PC-3 (cell line): ENCODE measurements around the gene ATP6V1F. TPM values are rescaled to one million over a fixed set of nuclear protein-coding genes. Genes with fewer than 3 reads are reported as not detected.

Experiments
- ATAC-seq: fragments of 200-7000 bp; cut with Tn5 transposase; 2 replicates; pipeline ENCODE4 v1.9.1; 2020; ENCODE audit warnings: mild to moderate bottlenecking, moderate library complexity
- BruUV-seq: library from RNA; stranded (reverse); fragments of 400-500 nt; replicated peaks from 2 replicates; lab custom pipeline; 2021; lab: Mats Ljungman, UMichigan
- CTCF ChIA-PET: fragments of 300-600 bp; sonication (Branson Sonifier 250); formaldehyde crosslinking; loops from one replicate; lab custom pipeline; 2022; ENCODE audit warnings: antibody characterized with exemption; lab: Charles Lee
- POLR2A ChIA-PET: fragments of 300-600 bp; sonication (Branson Sonifier 250); formaldehyde crosslinking; loops from one replicate; lab custom pipeline; 2022; ENCODE audit warnings: antibody characterized with exemption; ENCODE audit not compliant: unreplicated experiment; lab: Charles Lee
- DNase-seq: peaks from one replicate; pipeline ENCODE4 v3.0.0-alpha.2; 2015
- H2AFZ ChIP-seq: fragments of 300-600 bp; sonication (generic); 2 replicates; pipeline ENCODE4 v1.6.0; 2016; ENCODE audit warnings: antibody characterized with exemption, low read length
- H3F3A ChIP-seq: fragments of 300-600 bp; sonication (generic); one replicate; pipeline ENCODE4 v1.6.0; 2017; ENCODE audit warnings: antibody characterized with exemption, low read length, control low read depth, mild to moderate bottlenecking; ENCODE audit not compliant: unreplicated experiment
- H3K27ac ChIP-seq: fragments of 300-600 bp; sonication (generic); 2 replicates; pipeline ENCODE4 v1.5.1; 2016; ENCODE audit warnings: mild to moderate bottlenecking, low read length
- H3K27me3 ChIP-seq: fragments of 300-600 bp; sonication (generic); 2 replicates; pipeline ENCODE4 v1.6.1; 2016; ENCODE audit warnings: low read length, mixed read lengths
- H3K36me3 ChIP-seq: fragments of 300-600 bp; sonication (generic); 2 replicates; pipeline ENCODE4 v1.6.1; 2016; ENCODE audit warnings: low read depth, mixed run types, low read length, mixed read lengths
- H3K4me1 ChIP-seq: fragments of 300-600 bp; sonication (generic); 2 replicates; pipeline ENCODE4 v1.5.1; 2016; ENCODE audit warnings: low read length; ENCODE audit not compliant: insufficient read depth
- H3K4me2 ChIP-seq: fragments of 300-600 bp; sonication (generic); 2 replicates; pipeline ENCODE4 v1.6.0; 2016; ENCODE audit warnings: low read length
- H3K4me3 ChIP-seq: fragments of 300-600 bp; sonication (generic); 2 replicates; pipeline ENCODE4 v1.5.1; 2016; ENCODE audit warnings: mild to moderate bottlenecking, low read length, mixed read lengths
- H3K79me2 ChIP-seq: fragments of 300-600 bp; sonication (generic); 2 replicates; pipeline ENCODE4 v1.6.1; 2017; ENCODE audit warnings: low read length, mixed read lengths
- H3K9ac ChIP-seq: fragments of 300-600 bp; sonication (generic); 2 replicates; pipeline ENCODE4 v1.6.0; 2016; ENCODE audit warnings: mild to moderate bottlenecking, low read length
- H3K9me2 ChIP-seq: fragments of 300-600 bp; sonication (generic); replicated peaks from 2 replicates; pipeline ENCODE4 v1.6.1; 2016; ENCODE audit warnings: mixed run types, low read length, mixed read lengths
- H3K9me3 ChIP-seq: fragments of 300-600 bp; sonication (generic); 2 replicates; pipeline ENCODE4 v1.6.1; 2016; ENCODE audit warnings: low read length, mixed read lengths
- H4K20me1 ChIP-seq: fragments of 300-600 bp; sonication (generic); 2 replicates; pipeline ENCODE4 v1.6.1; 2016; ENCODE audit warnings: low read length, mixed read lengths
- EZH2 ChIP-seq: fragments of 300-600 bp; sonication (generic); IDR thresholded peaks from one replicate; pipeline ENCODE4 v1.6.1; 2017; ENCODE audit warnings: antibody characterized with exemption, mild to moderate bottlenecking, low read length; ENCODE audit not compliant: unreplicated experiment
- EZH2phosphoT487 ChIP-seq: fragments of 300-600 bp; sonication (generic); IDR thresholded peaks from 2 replicates; pipeline ENCODE4 v1.6.1; 2018; ENCODE audit warnings: mild to moderate bottlenecking, antibody characterized with exemption, low read length, borderline replicate concordance
- intact Hi-C: fragments of 100-400 bp; cut with micrococcal nuclease; formaldehyde crosslinking; loops from 2 replicates; pipeline ENCODE4 v1.9.0; 2023
- total RNA-seq: library from RNA; depleted of rRNA; stranded (reverse); fragments of >200 nt; gene quantifications from 2 replicates; pipeline ENCODE4 v1.2.3, GENCODE V29; 2014
- TF ChIP-seq, protein P1 (sequence below): fragments of 300-600 bp; sonication (generic); conservative IDR thresholded peaks from 2 replicates; pipeline ENCODE4 v1.5.1; 2017; ENCODE audit warnings: antibody characterized with exemption, low read depth, mild to moderate bottlenecking, low read length

Gene ATP6V1F
- total RNA-seq, 1 experiment from 2014 or later, result 131 TPM

DNA sequence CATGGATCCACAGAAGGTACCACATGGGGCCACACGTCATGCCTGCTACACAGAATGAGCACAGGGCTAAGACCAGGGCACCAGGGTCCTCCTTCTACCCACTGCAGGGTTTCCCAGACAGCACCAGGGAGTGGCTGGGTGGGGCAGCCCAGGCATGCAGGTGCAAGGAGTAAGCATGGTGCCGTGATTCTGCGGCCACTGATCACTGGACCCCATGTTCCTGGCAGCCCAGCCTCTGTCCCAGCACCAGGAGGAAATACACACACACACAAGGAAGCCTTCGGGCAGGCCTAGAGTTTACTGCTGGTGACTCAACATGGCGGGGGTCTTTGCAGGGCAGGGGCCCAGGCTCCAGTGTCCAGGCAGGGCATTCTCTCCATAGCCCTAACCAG, 13.9 kb downstream of the ATP6V1F start:
- H3K36me3 ChIP-seq, result no peaks in the 10 kb centered on the region
- H3K9me3 ChIP-seq, result no peaks in the 10 kb centered on the region
- H3K79me2 ChIP-seq, result no peaks in the 10 kb centered on the region
- DNase-seq, result no peak
- no peak for ATAC-seq
- no peaks in the 10 kb centered on the region for H3K27me3 ChIP-seq
- H4K20me1 ChIP-seq, result no peaks in the 10 kb centered on the region
- H3F3A ChIP-seq, result no peaks in the 10 kb centered on the region
- no peak overlapping the region for H3K27ac ChIP-seq
- H2AFZ ChIP-seq, result no peak overlapping the region
- no peak overlapping the region for H3K9ac ChIP-seq
- TF ChIP-seq EZH2phosphoT487, result no peak
- TF ChIP-seq, protein P1, sequence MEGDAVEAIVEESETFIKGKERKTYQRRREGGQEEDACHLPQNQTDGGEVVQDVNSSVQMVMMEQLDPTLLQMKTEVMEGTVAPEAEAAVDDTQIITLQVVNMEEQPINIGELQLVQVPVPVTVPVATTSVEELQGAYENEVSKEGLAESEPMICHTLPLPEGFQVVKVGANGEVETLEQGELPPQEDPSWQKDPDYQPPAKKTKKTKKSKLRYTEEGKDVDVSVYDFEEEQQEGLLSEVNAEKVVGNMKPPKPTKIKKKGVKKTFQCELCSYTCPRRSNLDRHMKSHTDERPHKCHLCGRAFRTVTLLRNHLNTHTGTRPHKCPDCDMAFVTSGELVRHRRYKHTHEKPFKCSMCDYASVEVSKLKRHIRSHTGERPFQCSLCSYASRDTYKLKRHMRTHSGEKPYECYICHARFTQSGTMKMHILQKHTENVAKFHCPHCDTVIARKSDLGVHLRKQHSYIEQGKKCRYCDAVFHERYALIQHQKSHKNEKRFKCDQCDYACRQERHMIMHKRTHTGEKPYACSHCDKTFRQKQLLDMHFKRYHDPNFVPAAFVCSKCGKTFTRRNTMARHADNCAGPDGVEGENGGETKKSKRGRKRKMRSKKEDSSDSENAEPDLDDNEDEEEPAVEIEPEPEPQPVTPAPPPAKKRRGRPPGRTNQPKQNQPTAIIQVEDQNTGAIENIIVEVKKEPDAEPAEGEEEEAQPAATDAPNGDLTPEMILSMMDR, result no peak
- no peak for TF ChIP-seq EZH2
- no peak overlapping the region for H3K4me2 ChIP-seq
- H3K9me2 ChIP-seq, result no peaks in the 10 kb centered on the region
- BruUV-seq, result no TSS peak
- H3K4me3 ChIP-seq, result no peak overlapping the region
- CTCF ChIA-PET, result no interaction called here
- POLR2A ChIA-PET, result no interaction called here
- peaks cover 29% of the 10 kb centered on the region for H3K4me1 ChIP-seq
- intact Hi-C loops, result no loop called here

DNA sequence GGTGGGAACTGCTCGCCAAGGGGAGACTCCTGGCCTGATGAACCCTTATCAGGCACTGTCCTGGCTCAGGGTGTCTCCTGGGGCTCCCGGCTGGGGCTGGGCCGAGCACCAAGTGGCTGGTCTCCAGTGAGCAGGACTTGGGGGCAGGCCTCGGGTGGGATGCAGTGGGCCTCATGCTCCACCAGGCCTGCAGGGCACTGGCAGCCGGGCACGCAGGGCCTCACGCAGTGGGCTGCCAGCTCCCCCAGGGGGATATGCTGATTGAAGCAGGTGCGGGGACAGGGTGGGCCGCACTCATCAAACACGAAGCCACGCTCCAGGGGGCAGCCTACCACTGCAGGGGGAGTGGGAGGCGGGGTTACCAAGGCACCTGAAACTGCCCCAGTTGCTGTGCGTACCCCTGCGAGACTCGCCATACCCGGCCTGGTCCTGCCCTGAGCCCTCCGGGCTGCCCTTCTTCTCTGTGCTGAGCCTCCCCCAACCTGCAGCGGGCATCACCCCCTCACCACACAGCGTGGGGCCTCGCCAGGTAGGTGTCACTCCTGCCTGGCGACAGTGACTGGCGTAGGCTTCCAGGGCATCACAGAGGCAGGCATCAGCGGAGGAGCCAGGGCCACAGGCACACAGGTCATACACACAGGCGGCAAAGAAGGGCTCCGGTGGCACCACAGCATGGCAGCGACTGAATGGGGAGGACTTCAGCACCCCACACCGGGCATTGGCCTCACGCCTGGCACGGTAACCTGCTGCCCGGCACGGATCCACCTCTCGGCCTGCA, 14.5 kb downstream of the ATP6V1F start:
- Histone ChIP-seq H3K9me2 (no peaks in the 10 kb centered on the region), H3K9me3 (no peaks in the 10 kb centered on the region), H3K36me3 (no peaks in the 10 kb centered on the region), H3F3A (no peaks in the 10 kb centered on the region), H3K9ac (no peak overlapping the region), H3K79me2 (no peaks in the 10 kb centered on the region), H4K20me1 (no peaks in the 10 kb centered on the region), H3K4me3 (no peak overlapping the region), H3K27ac (no peak overlapping the region), H3K27me3 (no peaks in the 10 kb centered on the region), H3K4me1 (peaks cover 24% of the 10 kb centered on the region), H2AFZ (no peak overlapping the region), H3K4me2 (no peak overlapping the region)
- ATAC-seq (no peak), DNase-seq (no peak)
- intact Hi-C loops, result no loop called here
- TF ChIP-seq EZH2, result no peak
- TF ChIP-seq, protein P1, result no peak
- TF ChIP-seq EZH2phosphoT487, result no peak
- POLR2A ChIA-PET, result no interaction called here
- CTCF ChIA-PET, result no interaction called here
- no TSS peak for BruUV-seq

DNA sequence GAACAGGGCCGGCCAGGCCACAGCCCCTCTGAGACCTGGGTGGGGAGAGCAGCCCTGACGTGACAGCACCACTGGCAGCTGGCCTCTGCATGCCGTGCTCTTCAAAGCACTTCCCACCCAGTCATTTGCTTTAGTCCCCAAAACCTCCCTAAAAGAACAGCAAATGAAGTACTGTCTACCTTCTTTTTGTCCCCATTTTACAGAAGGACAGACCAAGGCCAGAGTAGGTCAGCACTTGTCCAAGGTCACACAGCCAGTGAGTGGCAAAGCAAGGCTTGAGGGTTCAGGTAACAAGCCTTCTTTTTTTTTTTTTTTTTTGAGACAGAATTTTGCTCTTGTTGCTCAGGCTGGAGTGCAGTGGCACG, 15.1 kb downstream of the ATP6V1F start:
- DNase-seq, result no peak
- Histone ChIP-seq H3K27me3 (no peaks in the 10 kb centered on the region), H3K4me1 (peaks cover 19% of the 10 kb centered on the region), H3K4me3 (no peak overlapping the region), H3K27ac (no peak overlapping the region), H3F3A (no peaks in the 10 kb centered on the region), H2AFZ (no peak overlapping the region), H3K9me2 (no peaks in the 10 kb centered on the region), H3K79me2 (no peaks in the 10 kb centered on the region), H3K9ac (no peak overlapping the region), H3K36me3 (no peaks in the 10 kb centered on the region), H3K9me3 (no peaks in the 10 kb centered on the region), H3K4me2 (no peak overlapping the region), H4K20me1 (no peaks in the 10 kb centered on the region)
- ChIA-PET CTCF (no interaction called here), POLR2A (no interaction called here)
- TF ChIP-seq EZH2, result no peak
- TF ChIP-seq EZH2phosphoT487, result no peak
- ATAC-seq, result no peak
- BruUV-seq, result no TSS peak
- intact Hi-C loops, result no loop called here
